ENCODE results near the gene FKBP3. TPM values are rescaled to one million over a fixed set of nuclear protein-coding genes. Genes with fewer than 3 reads are reported as not detected.

FKBP3 gene
- total and polyA plus RNA-seq, 10 donors = 27.9 to 97.4 (median 42.2) TPM

GRCh38 chr14:45120096-45120495, 14.2 kb downstream of the FKBP3 start:
- peaks cover 9 to 100% (median 71%) of the 10 kb centered on the region in 6 donors for H3K36me3 ChIP-seq
- H3K27ac ChIP-seq = no peak overlapping the region
- no peak overlapping the region for H3K4me3 ChIP-seq
- intact Hi-C loops (cut with DNase I; ENCODE audit: low total_unique reads) = no loop called here
- no peaks in the 10 kb centered on the region for H3K9me3 ChIP-seq
- no peaks in the 10 kb centered on the region for H3K4me1 ChIP-seq
- no peak for TF ChIP-seq POLR2AphosphoS5 (IDR thresholded peaks at IDR 0.05)
- TF ChIP-seq CTCF (IDR thresholded peaks at IDR 0.05 in 8 of 11, conservative IDR thresholded peaks at IDR 0.05 in 3 of 11) = no peak
- no peak for TF ChIP-seq POLR2A (IDR thresholded peaks at IDR 0.05)
- DNase-seq = no peak
- H3K27me3 ChIP-seq (replicated peaks in 1 of 7) = no peaks in the 10 kb centered on the region
- WGBS, 5 donors = 51 to 79% (median 64%) methylated on average over 1 of the region's 1 CpG

- peaks cover 9 to 100% (median 82%) of the 10 kb centered on the region in 6 donors for H3K36me3 ChIP-seq
- no peak for DNase-seq
- no peaks in the 10 kb centered on the region for H3K27me3 ChIP-seq (replicated peaks in 1 of 7)
- H3K4me3 ChIP-seq = no peak overlapping the region
- no peaks in the 10 kb centered on the region for H3K9me3 ChIP-seq
- no peak overlapping the region for H3K27ac ChIP-seq
- TF ChIP-seq POLR2AphosphoS5 (IDR thresholded peaks at IDR 0.05) = no peak
- no peak for TF ChIP-seq CTCF (IDR thresholded peaks at IDR 0.05 in 8 of 11, conservative IDR thresholded peaks at IDR 0.05 in 3 of 11)
- no peak for TF ChIP-seq POLR2A (IDR thresholded peaks at IDR 0.05)
- WGBS, 5 donors = 92 to 96% (median 95%) methylated on average over 6 of the region's 6 CpGs
- H3K4me1 ChIP-seq = no peaks in the 10 kb centered on the region
- intact Hi-C loops (cut with DNase I; ENCODE audit: low total_unique reads) = no loop called here
Observed at GRCh38 chr14:45118594-45118993, 15.7 kb downstream of the FKBP3 start.

GRCh38 chr14:45114327-45114726, 20.0 kb downstream of the FKBP3 start:
- DNase-seq = no peak
- TF ChIP-seq POLR2AphosphoS5 (IDR thresholded peaks at IDR 0.05) (no peak), CTCF (IDR thresholded peaks at IDR 0.05 in 8 of 11, conservative IDR thresholded peaks at IDR 0.05 in 3 of 11) (no peak), POLR2A (IDR thresholded peaks at IDR 0.05) (no peak)
- Histone ChIP-seq H3K36me3 (peaks cover 7 to 100% (median 83%) of the 10 kb centered on the region in 6 donors), H3K27ac (no peak overlapping the region), H3K9me3 (no peaks in the 10 kb centered on the region), H3K4me3 (no peak overlapping the region), H3K4me1 (no peaks in the 10 kb centered on the region), H3K27me3 (replicated peaks in 1 of 7) (no peaks in the 10 kb centered on the region)
- 69 to 82% (median 78%) methylated on average over 3 of the region's 3 CpGs for WGBS, 5 donors
- intact Hi-C loops (cut with DNase I; ENCODE audit: low total_unique reads) = no loop called here

GRCh38 chr14:45112896-45113781, 21.1 kb downstream of the FKBP3 start:
- Histone ChIP-seq H3K36me3 (peaks cover 4 to 100% (median 81%) of the 10 kb centered on the region in 6 donors), H3K9me3 (no peaks in the 10 kb centered on the region), H3K4me3 (no peak overlapping the region), H3K27me3 (replicated peaks in 1 of 7) (no peaks in the 10 kb centered on the region), H3K4me1 (no peaks in the 10 kb centered on the region), H3K27ac (no peak overlapping the region)
- intact Hi-C loops (cut with DNase I; ENCODE audit: low total_unique reads) = no loop called here
- DNase-seq = no peak
- no peak for TF ChIP-seq POLR2A (IDR thresholded peaks at IDR 0.05)
- TF ChIP-seq CTCF (IDR thresholded peaks at IDR 0.05 in 8 of 11, conservative IDR thresholded peaks at IDR 0.05 in 3 of 11) = no peak
- TF ChIP-seq POLR2AphosphoS5 (IDR thresholded peaks at IDR 0.05) = no peak
- 91 to 97% (median 94%) methylated on average over 6 of the region's 6 CpGs for WGBS, 5 donors

Data from spleen (tissue), 11 donors.